ENCODE measurements around the gene HPCAL1.
A peak's percentile ranks its signal among the peaks of the same experiment; 100 is the strongest.

HPCAL1 gene

GRCh38 chr2:10300997-10301940 lies 1.4 kb upstream of the HPCAL1 start:
- Histone ChIP-seq H3F3A (ENCODE audit: low read depth) (no peaks in the 10 kb centered on the region), H3K4me1 (ENCODE audit: insufficient read depth, low read length, poor library complexity, severe bottlenecking) (peaks cover 49% of the 10 kb centered on the region), H4K20me1 (ENCODE audit: insufficient read depth, low read length, poor library complexity, severe bottlenecking) (peaks cover 20% of the 10 kb centered on the region), H3K9ac (ENCODE audit: low read depth, low read length, poor library complexity, severe bottlenecking) (peak overlapping the region; percentile 86), H3K4me3 (ENCODE audit: low read length, poor library complexity, severe bottlenecking) (peak overlapping the region; percentile 77), H3K9me2 (replicated peaks; ENCODE audit: low read depth, low read length) (no peaks in the 10 kb centered on the region), H2AFZ (ENCODE audit: low read length) (no peak overlapping the region), H3K9me3 (ENCODE audit: insufficient read depth, low read depth, low read length) (no peaks in the 10 kb centered on the region), H3K36me3 (ENCODE audit: insufficient read depth, low read length) (no peaks in the 10 kb centered on the region), H3K4me2 (ENCODE audit: low read depth, low read length, poor library complexity, severe bottlenecking) (peak overlapping the region; percentile 96), H3K27me3 (ENCODE audit: insufficient read depth, low read length, poor library complexity, severe bottlenecking) (no peaks in the 10 kb centered on the region), H3K79me2 (ENCODE audit: insufficient read depth, low read length) (peaks cover 39% of the 10 kb centered on the region)
- TF ChIP-seq CTCF (conservative IDR thresholded peaks at IDR 0.05; ENCODE audit: low read length) (no peak), EZH2phosphoT487 (IDR thresholded peaks at IDR 0.05; ENCODE audit: borderline replicate concordance) (no peak)

GRCh38 chr2:10301941-10302478 lies 694 bp upstream of the HPCAL1 start:
- TF ChIP-seq EZH2phosphoT487 (IDR thresholded peaks at IDR 0.05; ENCODE audit: borderline replicate concordance) (no peak), CTCF (conservative IDR thresholded peaks at IDR 0.05; ENCODE audit: low read length) (no peak)
- Histone ChIP-seq H3K4me1 (ENCODE audit: insufficient read depth, low read length, poor library complexity, severe bottlenecking) (peaks cover 56% of the 10 kb centered on the region), H2AFZ (ENCODE audit: low read length) (peak overlapping the region; percentile 74; the same call in 1 of the 2 replicates), H3K4me3 (ENCODE audit: low read length, poor library complexity, severe bottlenecking) (peak overlapping the region; percentile 77), H3K36me3 (ENCODE audit: insufficient read depth, low read length) (no peaks in the 10 kb centered on the region), H3K9me2 (replicated peaks; ENCODE audit: low read depth, low read length) (no peaks in the 10 kb centered on the region), H3K27me3 (ENCODE audit: insufficient read depth, low read length, poor library complexity, severe bottlenecking) (no peaks in the 10 kb centered on the region), H3K79me2 (ENCODE audit: insufficient read depth, low read length) (peaks cover 47% of the 10 kb centered on the region), H3K4me2 (ENCODE audit: low read depth, low read length, poor library complexity, severe bottlenecking) (peak overlapping the region; percentile 96), H3K9me3 (ENCODE audit: insufficient read depth, low read depth, low read length) (no peaks in the 10 kb centered on the region), H3K9ac (ENCODE audit: low read depth, low read length, poor library complexity, severe bottlenecking) (peak overlapping the region; percentile 86), H4K20me1 (ENCODE audit: insufficient read depth, low read length, poor library complexity, severe bottlenecking) (peaks cover 26% of the 10 kb centered on the region), H3F3A (ENCODE audit: low read depth) (no peaks in the 10 kb centered on the region)

- H3K9me3 ChIP-seq (ENCODE audit: insufficient read depth, low read depth, low read length), result no peaks in the 10 kb centered on the region
- no peaks in the 10 kb centered on the region for H3K27me3 ChIP-seq (ENCODE audit: insufficient read depth, low read length, poor library complexity, severe bottlenecking)
- H3K36me3 ChIP-seq (ENCODE audit: insufficient read depth, low read length), result no peaks in the 10 kb centered on the region
- no peaks in the 10 kb centered on the region for H3K9me2 ChIP-seq (replicated peaks; ENCODE audit: low read depth, low read length)
- H3K4me1 ChIP-seq (ENCODE audit: insufficient read depth, low read length, poor library complexity, severe bottlenecking), result peaks cover 51% of the 10 kb centered on the region
- H3K9ac ChIP-seq (ENCODE audit: low read depth, low read length, poor library complexity, severe bottlenecking), result peak overlapping the region; percentile 75
- H2AFZ ChIP-seq (ENCODE audit: low read length), result peak overlapping the region; percentile 39; the same call in 1 of the 2 replicates
- H3F3A ChIP-seq (ENCODE audit: low read depth), result no peaks in the 10 kb centered on the region
- H3K4me2 ChIP-seq (ENCODE audit: low read depth, low read length, poor library complexity, severe bottlenecking), result peak overlapping the region; percentile 92
- no peak for TF ChIP-seq EZH2phosphoT487 (IDR thresholded peaks at IDR 0.05; ENCODE audit: borderline replicate concordance)
- TF ChIP-seq CTCF (conservative IDR thresholded peaks at IDR 0.05; ENCODE audit: low read length), result no peak
- H3K79me2 ChIP-seq (ENCODE audit: insufficient read depth, low read length), result peaks cover 59% of the 10 kb centered on the region
- H4K20me1 ChIP-seq (ENCODE audit: insufficient read depth, low read length, poor library complexity, severe bottlenecking), result peaks cover 36% of the 10 kb centered on the region
- peak overlapping the region; percentile 77 for H3K4me3 ChIP-seq (ENCODE audit: low read length, poor library complexity, severe bottlenecking)
Measured at GRCh38 chr2:10303181-10303693, 533 bp downstream of the HPCAL1 start.

Measured in Loucy (cell line).